Activated CD4-positive, alpha-beta T cell treated with anti-CD3 and anti-CD28 coated beads, Interleukin-2, amount 50 U/mL, for 16 hours (primary cell): Measurements from ENCODE around the gene VPS41.

Experiments
- DNase-seq: peaks from one replicate; pipeline ENCODE4 v3.0.0-alpha.2; 2020

The VPS41 gene

GRCh38 chr7:38798552-38799267 lies 110.3 kb downstream of the VPS41 start:
- no peak for DNase-seq

DNA sequence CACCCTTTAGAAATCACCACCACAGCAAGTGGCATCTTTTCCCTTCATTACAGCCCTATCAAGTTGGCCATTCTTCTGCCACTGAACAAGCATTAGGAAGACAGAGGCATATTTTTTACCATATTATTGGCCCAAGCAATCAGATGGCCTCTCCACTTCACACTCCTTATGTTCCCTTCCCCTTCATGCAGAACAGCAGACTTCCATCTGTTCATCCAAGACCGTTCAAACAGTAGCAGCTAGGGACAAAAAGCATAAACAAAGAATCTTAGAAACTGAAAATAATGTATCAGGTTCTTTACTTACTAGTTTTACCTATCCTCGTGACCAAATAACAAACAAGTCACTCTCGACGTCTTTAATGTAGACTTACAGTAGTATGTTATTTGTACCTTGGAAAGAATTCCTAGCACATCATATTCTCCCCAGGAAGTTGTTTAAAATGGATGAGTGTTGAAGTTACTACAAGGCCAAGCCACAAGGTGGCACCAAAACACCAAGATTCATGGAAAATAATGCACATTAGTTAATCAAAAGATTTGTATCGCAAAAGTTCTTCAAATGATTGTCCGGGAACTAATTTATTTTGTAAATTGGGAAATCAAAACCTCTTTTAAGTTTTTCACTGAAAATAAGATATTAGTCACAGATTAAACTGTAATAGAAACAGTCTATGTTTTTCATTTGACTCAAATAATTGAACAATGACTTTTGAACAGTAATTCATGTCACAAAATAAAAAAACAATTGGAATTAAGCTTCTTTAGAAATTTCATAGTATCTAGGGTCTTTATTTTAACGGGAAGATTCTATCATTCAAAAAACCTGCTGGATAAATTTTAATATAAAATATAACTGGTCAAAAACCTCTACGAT lies 112.1 kb downstream of the VPS41 start:
- DNase-seq, result peak; percentile 44

- no peak for DNase-seq
Observed at GRCh38 chr7:38795593-38795992, 113.4 kb downstream of the VPS41 start.

DNA sequence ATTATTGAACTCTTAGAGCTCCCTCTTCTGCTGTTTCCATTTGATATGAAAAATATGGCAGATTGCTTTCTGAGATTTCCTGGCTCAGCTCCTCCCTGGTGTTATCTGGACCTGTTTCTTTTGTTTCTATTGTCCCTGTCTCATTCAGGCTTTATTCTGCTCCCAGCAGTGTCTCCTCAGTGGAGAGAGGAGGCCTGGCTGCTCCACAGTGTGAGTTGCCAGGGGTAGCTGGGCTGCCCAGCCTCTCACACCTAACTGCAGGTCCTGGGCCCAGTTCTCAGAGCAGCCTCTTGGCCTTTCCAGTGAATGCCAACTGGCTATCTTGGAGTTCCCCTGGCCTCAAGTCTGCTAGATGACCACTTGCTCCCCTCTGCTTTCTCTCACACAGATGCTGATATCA lies 127.0 kb downstream of the VPS41 start:
- DNase-seq, result no peak

- DNase-seq, result no peak
Observed at GRCh38 chr7:38777609-38778008, 131.4 kb downstream of the VPS41 start.

GRCh38 chr7:38775506-38776175 lies 133.3 kb downstream of the VPS41 start:
- no peak for DNase-seq

GRCh38 chr7:38773430-38773829 lies 135.6 kb downstream of the VPS41 start:
- no peak for DNase-seq

- no peak for DNase-seq
Observed at GRCh38 chr7:38760226-38760625, 148.8 kb downstream of the VPS41 start.

DNA sequence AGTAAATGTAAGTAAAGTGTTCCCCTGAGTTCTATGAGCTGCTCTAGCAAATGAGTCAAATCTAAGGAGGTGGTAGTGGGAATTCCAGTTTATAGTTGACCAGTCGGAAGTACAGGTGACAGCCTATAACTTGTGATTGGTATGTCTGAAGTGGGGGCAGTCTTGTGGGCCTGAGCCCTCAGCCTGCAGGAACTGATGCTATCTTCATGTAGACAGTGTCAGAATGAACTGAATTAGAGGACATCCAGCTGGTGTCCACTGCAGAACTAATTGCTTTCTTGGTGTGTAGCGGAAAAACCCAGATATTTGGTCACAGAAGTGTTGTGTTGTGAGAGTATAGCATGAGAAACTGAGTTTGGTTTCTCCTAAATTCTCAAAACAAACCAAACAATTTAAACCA lies 150.0 kb downstream of the VPS41 start:
- DNase-seq, result no peak

DNA sequence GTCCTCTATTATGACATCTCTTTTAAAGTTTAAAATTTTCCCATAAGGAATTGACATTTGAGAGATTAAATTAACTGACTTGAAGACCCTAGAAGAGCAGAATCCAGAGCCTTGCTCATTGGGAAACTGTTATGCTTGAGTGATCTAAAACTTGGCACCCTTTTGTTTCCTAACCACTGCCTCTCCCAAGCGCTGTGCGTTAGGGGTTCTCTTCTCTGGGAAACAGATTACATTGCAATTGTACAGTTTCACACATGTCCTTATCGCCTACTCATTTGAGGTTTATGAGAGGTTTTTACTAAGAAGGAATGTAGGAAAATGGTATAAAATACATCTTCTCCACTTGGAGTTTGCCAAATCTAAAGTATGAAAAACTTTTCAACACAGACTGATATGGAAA lies 151.1 kb downstream of the VPS41 start:
- DNase-seq, result no peak

DNA sequence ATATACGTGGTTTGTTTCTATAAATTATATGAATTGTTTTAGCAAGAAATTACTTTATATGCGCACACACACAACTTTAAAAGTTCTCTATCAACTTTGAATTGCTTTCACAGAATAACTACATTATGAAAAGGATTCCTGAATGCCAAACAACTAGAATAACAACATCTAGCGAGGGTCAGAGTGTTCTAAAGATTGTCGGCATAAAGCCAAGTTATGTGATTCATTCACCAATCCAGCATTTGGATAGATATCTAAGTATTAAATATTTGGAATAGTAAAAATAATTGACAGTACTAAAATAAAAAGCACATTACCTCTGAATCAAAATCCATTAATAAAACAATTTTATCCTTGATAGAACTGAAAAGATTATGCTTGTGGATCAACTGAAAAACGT lies 152.5 kb downstream of the VPS41 start:
- no peak for DNase-seq

GRCh38 chr7:38753347-38753746 lies 155.6 kb downstream of the VPS41 start:
- no peak for DNase-seq

GRCh38 chr7:38751416-38751815 lies 157.6 kb downstream of the VPS41 start:
- DNase-seq, result no peak

DNA sequence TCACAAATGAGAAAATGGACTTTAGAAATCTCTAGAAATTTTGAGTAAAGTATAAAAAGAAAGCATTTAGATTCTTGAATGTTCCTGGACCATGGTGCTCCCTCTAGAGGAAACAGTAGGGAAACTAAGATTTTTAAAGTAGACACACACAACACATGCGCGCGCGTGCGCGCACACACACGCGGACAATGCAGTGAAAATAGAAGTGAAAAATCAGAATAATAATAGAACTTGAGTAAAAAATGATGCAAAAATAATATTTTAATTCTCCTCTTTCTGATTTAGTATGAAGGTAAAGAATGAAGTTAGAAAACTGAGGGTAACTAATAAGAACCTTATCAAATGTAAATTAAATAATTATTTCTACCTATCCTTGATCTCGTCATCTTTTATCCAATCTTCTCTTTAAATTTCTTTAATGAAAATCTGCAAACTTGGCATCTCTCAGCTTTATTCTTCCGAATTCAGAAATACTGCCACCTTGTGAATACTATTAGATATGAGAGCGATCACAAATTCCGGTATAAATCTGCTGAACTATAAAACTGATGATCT lies 160.9 kb downstream of the VPS41 start:
- no peak for DNase-seq

DNA sequence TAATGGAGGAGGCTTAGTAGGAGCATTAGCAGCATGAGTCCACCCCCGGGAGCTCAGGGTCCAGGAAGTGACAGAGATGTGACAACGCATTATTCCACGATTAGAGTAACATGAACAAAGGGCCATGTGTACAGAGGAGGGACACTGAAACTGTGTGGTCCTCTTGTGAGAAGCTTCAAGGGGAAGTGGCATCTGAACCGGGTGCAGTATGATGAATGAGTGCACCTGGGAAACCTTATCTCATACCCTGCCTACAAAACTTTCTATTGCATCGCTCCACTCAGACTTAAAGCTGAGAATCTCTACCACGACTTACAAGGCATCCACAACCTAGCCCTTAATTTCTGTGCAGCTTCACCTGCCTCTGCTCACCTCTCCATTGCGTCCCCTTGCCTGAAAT lies 162.6 kb downstream of the VPS41 start:
- no peak for DNase-seq

DNA sequence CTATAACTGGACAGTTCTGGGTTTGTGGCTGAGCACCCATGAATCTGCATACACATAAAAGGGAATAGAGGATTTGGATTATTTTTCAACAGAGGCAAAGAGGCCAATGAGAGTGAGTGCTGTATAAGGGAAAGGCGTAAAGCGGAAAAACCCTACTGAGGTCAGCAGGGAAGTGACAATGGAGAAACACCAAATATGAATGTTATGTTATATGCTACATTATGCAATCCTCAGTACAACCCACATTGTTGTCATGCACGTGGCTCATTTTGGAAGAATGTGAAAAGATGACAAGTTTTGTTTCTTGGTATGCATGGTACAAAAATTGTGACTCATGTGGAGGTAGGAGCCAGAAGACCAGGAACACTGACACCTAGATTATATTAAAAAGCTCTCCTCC lies 164.2 kb downstream of the VPS41 start:
- DNase-seq, result peak; percentile 30

DNA sequence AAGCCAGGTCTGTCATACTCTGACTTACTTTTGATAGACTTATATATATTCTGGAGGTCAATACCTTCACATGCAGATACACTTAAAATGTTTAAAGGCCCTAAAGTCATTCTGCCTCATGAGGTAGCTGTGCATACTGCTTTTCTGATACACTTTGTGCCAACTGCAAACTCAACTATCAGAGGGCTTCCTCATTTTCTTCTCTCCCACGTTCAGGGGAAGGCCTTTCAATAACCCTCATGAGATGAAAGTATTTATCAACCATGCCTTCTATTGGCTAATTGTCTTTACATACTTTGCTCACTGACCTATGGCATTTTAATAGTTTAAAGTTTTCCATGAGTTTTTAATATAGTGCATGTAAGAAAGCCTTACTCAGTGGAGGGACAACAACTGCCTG lies 165.1 kb downstream of the VPS41 start:
- no peak for DNase-seq

DNA sequence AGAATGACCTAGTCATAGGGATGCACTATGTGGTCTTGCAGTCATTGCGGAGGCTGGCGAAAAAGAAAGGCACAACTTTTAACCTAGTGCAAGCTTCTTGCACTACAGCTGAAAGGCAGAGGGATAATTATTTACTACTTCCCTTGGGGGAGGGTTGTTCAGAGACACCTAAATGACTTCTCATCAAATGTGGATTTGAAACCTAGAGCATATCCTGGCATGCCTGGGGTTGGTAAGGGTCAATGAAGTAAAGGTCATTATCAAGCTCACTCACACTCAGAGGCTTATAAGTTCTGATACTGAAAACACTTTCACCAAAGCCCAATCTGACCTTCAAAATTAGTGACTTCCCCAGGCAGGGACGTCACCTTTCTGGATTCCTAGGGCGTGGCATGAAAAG lies 168.9 kb downstream of the VPS41 start:
- DNase-seq, result no peak

GRCh38 chr7:38736138-38736537 lies 172.9 kb downstream of the VPS41 start:
- no peak for DNase-seq

GRCh38 chr7:38731215-38731614 lies 177.8 kb downstream of the VPS41 start:
- DNase-seq, result no peak

DNA sequence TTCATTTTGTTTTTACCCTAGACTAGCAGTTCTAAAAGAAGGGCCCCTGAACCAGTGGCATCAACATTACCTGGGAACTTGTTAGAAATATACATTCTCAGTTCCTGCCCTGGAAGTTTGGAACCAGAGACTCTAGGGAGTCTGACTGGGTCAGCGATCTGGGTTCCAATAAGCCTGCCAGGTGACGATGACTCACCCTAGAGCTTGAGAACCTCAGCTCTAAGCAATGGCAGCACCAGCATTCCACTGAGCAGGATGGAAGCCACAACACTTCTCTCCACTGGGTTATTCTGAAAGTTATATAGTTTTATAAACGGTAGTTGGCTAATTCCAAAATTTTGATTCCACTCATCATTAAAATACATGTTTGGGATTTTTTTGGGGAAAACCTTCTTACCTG lies 180.8 kb downstream of the VPS41 start:
- no peak for DNase-seq

DNA sequence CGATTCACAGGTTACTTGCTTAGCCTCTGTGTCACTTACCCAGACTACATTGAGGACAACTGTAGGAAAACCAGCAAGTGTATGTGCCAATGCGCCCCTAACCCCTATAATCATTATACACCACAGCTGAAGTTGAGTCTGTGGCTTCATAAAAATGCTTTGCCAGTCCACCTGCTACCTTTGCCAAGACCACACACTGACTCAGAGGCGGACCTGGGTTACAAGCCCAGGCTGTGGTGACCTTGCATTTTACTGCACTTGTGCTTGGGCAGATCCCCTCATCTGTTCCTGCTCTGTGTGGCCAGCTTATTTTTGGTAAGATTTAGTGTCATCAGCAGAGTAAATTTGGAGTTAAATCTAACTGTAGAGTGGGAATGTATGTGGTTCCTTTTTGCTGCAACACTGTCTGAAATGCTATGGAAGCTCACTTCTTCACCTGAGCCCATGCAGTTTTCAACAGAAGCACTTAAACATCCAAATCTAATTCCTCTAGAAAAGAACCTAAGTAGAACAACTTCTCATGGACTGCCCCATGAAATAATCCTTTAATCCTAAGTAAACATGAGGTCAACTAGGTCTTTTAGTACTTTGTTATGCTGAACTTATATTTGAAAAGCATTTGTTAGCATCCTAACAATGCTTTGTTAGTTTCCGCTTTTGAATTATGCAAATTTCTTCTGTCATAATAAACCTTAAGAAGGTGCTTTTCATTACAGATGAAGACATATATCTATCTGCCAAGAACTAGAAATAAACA lies 181.6 kb downstream of the VPS41 start:
- DNase-seq, result no peak

GRCh38 chr7:38723327-38723726 lies 185.7 kb downstream of the VPS41 start:
- DNase-seq, result no peak
